ENCODE data around the gene SNX5. TPM values are rescaled to one million over a fixed set of nuclear protein-coding genes. Genes with fewer than 3 reads are reported as not detected.
A peak's percentile ranks its signal among the peaks of the same experiment; 100 is the strongest.

SNX5 gene
- total RNA-seq, 2 experiments from 2014 or later = 234 to 256 TPM

- peaks cover 5% of the 10 kb centered on the region for H3K4me1 Mint-ChIP-seq (ENCODE audit: low read depth)
- DNase-seq = no peak
- no peak overlapping the region for H3K4me3 Mint-ChIP-seq
- CTCF ChIA-PET = interaction anchor here (0.7 to 2.9 kb wide), 4 partner anchors 9 to 442 kb away, joined by 3 to 13 read pairs (median 4); no protein-coding TSS in a partner anchor
- peak overlapping the region; percentile 13 for H3K27ac Mint-ChIP-seq
- peaks cover 90% of the 10 kb centered on the region for H3K36me3 Mint-ChIP-seq
- intact Hi-C loops (cut with micrococcal nuclease) = no loop called here
- POLR2A ChIA-PET = no interaction called here
- H3K9me3 Mint-ChIP-seq = no peaks in the 10 kb centered on the region
- H3K27me3 Mint-ChIP-seq = no peaks in the 10 kb centered on the region
Observed at GRCh38 chr20:17947474-17947815, 21.1 kb downstream of the SNX5 start.

- Mint-ChIP-seq H3K27ac (peak overlapping the region; percentile 3), H3K9me3 (no peaks in the 10 kb centered on the region), H3K27me3 (no peaks in the 10 kb centered on the region), H3K36me3 (peaks cover 89% of the 10 kb centered on the region), H3K4me1 (ENCODE audit: low read depth) (peaks cover 6% of the 10 kb centered on the region), H3K4me3 (no peak overlapping the region)
- intact Hi-C loops (cut with micrococcal nuclease) = no loop called here
- POLR2A ChIA-PET = no interaction called here
- DNase-seq = no peak
- CTCF ChIA-PET = interaction anchor here (1.1 to 2.9 kb wide), 3 partner anchors 9 to 442 kb away, joined by 3 to 13 read pairs (median 3); no protein-coding TSS in a partner anchor
Observed at GRCh38 chr20:17946572-17947473, 21.8 kb downstream of the SNX5 start.

DNA sequence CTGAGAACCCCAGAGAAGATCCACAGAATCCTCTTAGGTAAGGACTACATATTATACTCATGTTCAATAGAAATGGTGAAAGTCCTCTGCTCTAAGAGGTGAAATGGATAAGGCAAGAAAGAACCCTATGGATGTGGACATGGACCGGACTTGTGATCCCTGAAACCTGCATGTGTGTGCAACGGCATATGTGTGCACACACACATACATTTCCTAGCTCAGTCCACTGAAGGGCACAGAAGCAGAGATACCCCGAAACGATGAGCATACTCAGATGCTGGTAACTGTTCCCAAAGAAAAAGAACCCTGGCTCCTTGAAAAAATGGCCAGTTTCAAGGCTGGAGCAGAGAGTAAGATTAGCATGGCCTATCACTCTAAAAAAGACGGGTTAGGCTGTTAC is 22.6 kb downstream of the SNX5 start:
- Mint-ChIP-seq H3K4me3 (no peak overlapping the region), H3K9me3 (no peaks in the 10 kb centered on the region), H3K4me1 (ENCODE audit: low read depth) (peaks cover 6% of the 10 kb centered on the region), H3K36me3 (peaks cover 88% of the 10 kb centered on the region), H3K27me3 (no peaks in the 10 kb centered on the region), H3K27ac (no peak overlapping the region)
- intact Hi-C loops (cut with micrococcal nuclease) = no loop called here
- POLR2A ChIA-PET = no interaction called here
- DNase-seq = no peak
- CTCF ChIA-PET = interaction anchor here (1.1 to 1.6 kb wide), 2 partner anchors 13 to 441 kb away, joined by 3 read pairs; no protein-coding TSS in a partner anchor

GRCh38 chr20:17944854-17945474 is 23.6 kb downstream of the SNX5 start:
- H3K4me3 Mint-ChIP-seq = no peak overlapping the region
- ChIA-PET CTCF (interaction anchor here (0.7 kb wide), 2 partner anchors 75 to 1827 kb away, joined by 3 read pairs; no protein-coding TSS in a partner anchor), POLR2A (no interaction called here)
- peaks cover 83% of the 10 kb centered on the region for H3K36me3 Mint-ChIP-seq
- H3K27me3 Mint-ChIP-seq = no peaks in the 10 kb centered on the region
- intact Hi-C loops (cut with micrococcal nuclease) = no loop called here
- H3K27ac Mint-ChIP-seq = peak overlapping the region; percentile 7
- H3K4me1 Mint-ChIP-seq (ENCODE audit: low read depth) = peaks cover 14% of the 10 kb centered on the region
- DNase-seq = no peak
- no peaks in the 10 kb centered on the region for H3K9me3 Mint-ChIP-seq

- Mint-ChIP-seq H3K27ac (peak overlapping the region; percentile 60), H3K4me3 (no peak overlapping the region), H3K9me3 (no peaks in the 10 kb centered on the region), H3K36me3 (peaks cover 67% of the 10 kb centered on the region), H3K4me1 (ENCODE audit: low read depth) (peaks cover 23% of the 10 kb centered on the region), H3K27me3 (no peaks in the 10 kb centered on the region)
- intact Hi-C loops (cut with micrococcal nuclease) = no loop called here
- no peak for DNase-seq
- ChIA-PET CTCF (interaction anchor here (2.2 kb wide), 1 partner anchor 438 kb away, joined by 6 read pairs; no protein-coding TSS in a partner anchor), POLR2A (no interaction called here)
Observed at GRCh38 chr20:17943343-17943742, 25.3 kb downstream of the SNX5 start.

DNA sequence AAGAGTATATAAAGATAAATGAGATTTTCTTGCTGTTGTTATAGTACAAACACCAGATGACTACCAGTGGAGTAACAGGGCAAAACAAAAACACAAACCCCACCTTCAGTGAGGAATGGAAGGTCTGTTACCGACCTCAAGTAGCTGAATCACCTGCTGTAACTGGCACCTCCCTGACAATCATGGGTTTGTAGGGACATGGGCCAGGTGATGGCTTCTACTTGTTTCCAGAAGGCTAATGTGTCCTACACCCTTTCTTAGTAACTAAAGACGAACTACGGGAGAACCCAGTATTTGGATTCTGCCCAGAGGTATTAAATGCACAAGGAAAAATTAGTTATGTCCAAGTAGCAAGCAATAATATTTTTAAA is 26.8 kb downstream of the SNX5 start:
- Mint-ChIP-seq H3K36me3 (peaks cover 53% of the 10 kb centered on the region), H3K27ac (no peak overlapping the region), H3K27me3 (no peaks in the 10 kb centered on the region), H3K9me3 (no peaks in the 10 kb centered on the region), H3K4me3 (no peak overlapping the region), H3K4me1 (ENCODE audit: low read depth) (peaks cover 23% of the 10 kb centered on the region)
- no peak for DNase-seq
- intact Hi-C loops (cut with micrococcal nuclease) = no loop called here
- POLR2A ChIA-PET = no interaction called here
- CTCF ChIA-PET = interaction anchor here (2.2 kb wide), 1 partner anchor 436 kb away, joined by 6 read pairs; no protein-coding TSS in a partner anchor

DNA sequence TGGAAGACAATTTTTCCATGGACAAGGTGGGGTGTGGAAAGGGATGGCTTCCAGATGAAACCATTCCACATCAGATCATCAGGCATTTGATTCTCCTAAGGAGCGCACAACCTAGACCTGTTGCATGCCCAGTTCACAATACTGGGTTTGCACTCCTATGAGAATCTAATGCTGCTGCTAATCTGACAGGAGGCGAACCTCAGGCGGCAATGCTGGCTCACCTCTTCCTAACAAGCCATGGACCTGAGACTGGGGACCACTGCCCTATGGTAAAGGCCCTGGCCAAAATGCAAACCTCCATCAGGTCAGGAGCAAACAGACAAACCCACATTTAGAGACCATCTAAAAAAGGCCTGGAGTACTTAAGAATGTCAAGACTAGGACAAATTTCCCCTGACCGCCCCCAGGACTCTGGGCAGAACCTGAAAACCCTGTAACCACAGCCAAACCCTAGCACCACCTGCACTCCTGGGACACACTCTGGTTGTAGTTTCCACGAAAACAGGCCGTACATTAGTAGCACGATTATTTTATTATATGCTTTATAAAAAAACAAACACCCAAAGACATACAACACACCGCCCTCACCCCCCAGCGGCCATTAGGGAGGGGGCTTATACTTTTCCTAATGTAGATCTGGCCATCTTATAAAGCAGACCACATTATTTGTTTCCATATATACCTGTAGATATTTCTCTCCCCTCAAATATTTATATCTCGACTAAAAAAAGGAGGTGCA is 27.3 kb downstream of the SNX5 start:
- Mint-ChIP-seq H3K9me3 (no peaks in the 10 kb centered on the region), H3K4me1 (ENCODE audit: low read depth) (peaks cover 24% of the 10 kb centered on the region), H3K27ac (no peak overlapping the region), H3K27me3 (no peaks in the 10 kb centered on the region), H3K4me3 (no peak overlapping the region), H3K36me3 (peaks cover 47% of the 10 kb centered on the region)
- CTCF ChIA-PET = interaction anchor here (2.2 kb wide), 1 partner anchor 436 kb away, joined by 6 read pairs; no protein-coding TSS in a partner anchor
- intact Hi-C loops (cut with micrococcal nuclease) = no loop called here
- no peak for DNase-seq
- POLR2A ChIA-PET = no interaction called here

DNA sequence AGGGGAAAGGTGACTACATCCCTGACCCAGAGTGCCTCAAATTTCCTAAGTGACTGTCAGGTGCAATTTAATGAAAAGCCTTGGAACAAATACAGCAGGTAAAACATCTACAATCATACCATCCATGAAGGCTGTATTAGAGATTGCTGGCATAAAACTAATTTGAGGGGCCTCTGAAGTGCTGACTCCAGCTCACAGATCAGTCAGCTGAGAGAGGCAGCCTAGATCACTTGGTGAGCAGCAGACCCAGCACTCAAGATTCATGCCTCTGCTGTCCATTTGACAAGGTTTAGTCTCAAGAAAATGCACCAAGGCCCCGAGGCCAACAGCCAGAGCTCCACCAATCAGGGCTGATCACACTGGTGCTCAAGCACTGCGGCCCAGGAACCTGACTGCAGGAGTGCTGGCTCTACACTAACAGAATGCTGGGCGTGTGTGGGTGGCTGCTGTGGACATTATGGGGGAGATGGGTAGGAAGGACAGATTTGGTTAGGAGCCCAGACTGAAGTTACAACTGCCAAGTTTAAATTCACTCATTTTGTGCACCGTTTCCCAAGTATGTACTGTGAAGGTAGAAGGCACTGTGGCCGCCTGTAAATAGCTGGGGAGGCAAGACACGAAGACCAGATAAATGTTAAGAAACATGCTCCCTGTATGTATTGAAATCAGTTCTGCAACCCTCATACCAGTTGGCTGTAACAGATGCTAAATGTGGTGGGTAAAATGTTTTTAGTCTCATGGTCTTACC is 28.2 kb downstream of the SNX5 start:
- no peak for DNase-seq
- POLR2A ChIA-PET = interaction anchor here (1.0 kb wide), 1 partner anchor 9 kb away, joined by 3 read pairs; no protein-coding TSS in a partner anchor
- H3K27ac Mint-ChIP-seq = no peak overlapping the region
- peaks cover 39% of the 10 kb centered on the region for H3K36me3 Mint-ChIP-seq
- peaks cover 25% of the 10 kb centered on the region for H3K4me1 Mint-ChIP-seq (ENCODE audit: low read depth)
- CTCF ChIA-PET = no interaction called here
- no peaks in the 10 kb centered on the region for H3K9me3 Mint-ChIP-seq
- H3K27me3 Mint-ChIP-seq = no peaks in the 10 kb centered on the region
- H3K4me3 Mint-ChIP-seq = no peak overlapping the region
- intact Hi-C loops (cut with micrococcal nuclease) = no loop called here

- H3K4me1 Mint-ChIP-seq (ENCODE audit: low read depth) = peaks cover 21% of the 10 kb centered on the region
- ChIA-PET CTCF (interaction anchor here (0.7 to 2.5 kb wide), 12 partner anchors 8 to 405 kb away, joined by 3 to 16 read pairs (median 5); partner anchors contain the start of gene RRBP1), POLR2A (interaction anchor here (1.0 kb wide), 1 partner anchor 10 kb away, joined by 3 read pairs; no protein-coding TSS in a partner anchor)
- no peaks in the 10 kb centered on the region for H3K9me3 Mint-ChIP-seq
- H3K27ac Mint-ChIP-seq = peak overlapping the region; percentile 5
- peaks cover 32% of the 10 kb centered on the region for H3K36me3 Mint-ChIP-seq
- no peak for DNase-seq
- H3K4me3 Mint-ChIP-seq = no peak overlapping the region
- no peaks in the 10 kb centered on the region for H3K27me3 Mint-ChIP-seq
- intact Hi-C loops (cut with micrococcal nuclease) = loop anchor here (1.0 to 2.0 kb wide), 3 partner anchors 19 to 434 kb away; partner anchors contain the start of gene RRBP1
Observed at GRCh38 chr20:17939622-17940223, 28.9 kb downstream of the SNX5 start.

GRCh38 chr20:17938871-17939619 is 29.5 kb downstream of the SNX5 start:
- intact Hi-C loops (cut with micrococcal nuclease) = loop anchor here (1.0 to 2.0 kb wide), 3 partner anchors 20 to 434 kb away; partner anchors contain the start of gene RRBP1
- Mint-ChIP-seq H3K36me3 (peaks cover 30% of the 10 kb centered on the region), H3K9me3 (no peaks in the 10 kb centered on the region), H3K4me1 (ENCODE audit: low read depth) (peaks cover 21% of the 10 kb centered on the region), H3K27ac (peak overlapping the region; percentile 5), H3K4me3 (no peak overlapping the region), H3K27me3 (no peaks in the 10 kb centered on the region)
- peak; percentile 70 for DNase-seq
- ChIA-PET CTCF (interaction anchor here (0.7 to 2.5 kb wide), 19 partner anchors 9 to 434 kb away, joined by 3 to 16 read pairs (median 5); partner anchors contain the start of gene RRBP1), POLR2A (no interaction called here)
